Measurements from ENCODE around the gene TRIM46. TPM values are rescaled to one million over a fixed set of nuclear protein-coding genes. Genes with fewer than 3 reads are reported as not detected.

Gene TRIM46
- polyA plus RNA-seq, 2 of the 4 experiments (the other 2 are of a cell fraction), result 1.1 to 2.8 TPM

- no peaks in the 10 kb centered on the region for H3K9me3 ChIP-seq
- 80% methylated on average over 5 of the region's 6 CpGs for WGBS (ENCODE audit: missing lambda C conversion rate)
- no peak for FAIRE-seq
- no peak overlapping the region for H3K4me2 ChIP-seq
- CTCF ChIA-PET, result interaction anchor here (1.0 to 5.6 kb wide), 5 partner anchors 8 to 21 kb away, joined by 5 to 51 read pairs (median 10); partner anchors contain the start of genes KRTCAP2 and TRIM46
- DNase-seq (ENCODE audit: low read depth in 1 of 2, low spot score in 1 of 2), result no peak
- no peak overlapping the region for H3K4me3 ChIP-seq
- no peak; a peak in 1 of 6 replicates for ATAC-seq
- 0 out of 3 replicates have a peak, but pooled peaks cover 4% of the 10 kb centered on the region for H3K4me1 ChIP-seq
- no peak for TF ChIP-seq JUN (IDR thresholded peaks at IDR 0.05)
- no peak for TF ChIP-seq CHD4 (IDR thresholded peaks at IDR 0.05; ENCODE audit: borderline replicate concordance)
- TF ChIP-seq HOXA7 (CRISPR knock-in tag; IDR thresholded peaks at IDR 0.05), result no peak
- no peak for TF ChIP-seq SMC3 (IDR thresholded peaks at IDR 0.05)
- TF ChIP-seq CBX2 (IDR thresholded peaks at IDR 0.05; ENCODE audit: borderline replicate concordance, low read depth), result no peak
- no peak for TF ChIP-seq MAZ (IDR thresholded peaks at IDR 0.05; ENCODE audit: borderline replicate concordance, low read depth, low read length)
- TF ChIP-seq, protein P1, sequence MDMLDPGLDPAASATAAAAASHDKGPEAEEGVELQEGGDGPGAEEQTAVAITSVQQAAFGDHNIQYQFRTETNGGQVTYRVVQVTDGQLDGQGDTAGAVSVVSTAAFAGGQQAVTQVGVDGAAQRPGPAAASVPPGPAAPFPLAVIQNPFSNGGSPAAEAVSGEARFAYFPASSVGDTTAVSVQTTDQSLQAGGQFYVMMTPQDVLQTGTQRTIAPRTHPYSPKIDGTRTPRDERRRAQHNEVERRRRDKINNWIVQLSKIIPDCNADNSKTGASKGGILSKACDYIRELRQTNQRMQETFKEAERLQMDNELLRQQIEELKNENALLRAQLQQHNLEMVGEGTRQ (IDR thresholded peaks at IDR 0.05), result no peak
- TF ChIP-seq RAD21 (conservative IDR thresholded peaks at IDR 0.05 in 1 of 2, IDR thresholded peaks at IDR 0.05 in 1 of 2), result no peak
- TF ChIP-seq HEYL (CRISPR knock-in tag; IDR thresholded peaks at IDR 0.05), result no peak
- TF ChIP-seq HOXB13 (CRISPR knock-in tag; IDR thresholded peaks at IDR 0.05; ENCODE audit: low read depth), result no peak
- TF ChIP-seq ZC3H11A (IDR thresholded peaks at IDR 0.05), result no peak
- TF ChIP-seq FOSB (CRISPR knock-in tag; IDR thresholded peaks at IDR 0.05), result no peak
- TF ChIP-seq CEBPB (IDR thresholded peaks at IDR 0.05), result no peak
- no peak for TF ChIP-seq HDAC2 (IDR thresholded peaks at IDR 0.05)
- TF ChIP-seq RFX5 (IDR thresholded peaks at IDR 0.05), result no peak
- TF ChIP-seq, protein P2, sequence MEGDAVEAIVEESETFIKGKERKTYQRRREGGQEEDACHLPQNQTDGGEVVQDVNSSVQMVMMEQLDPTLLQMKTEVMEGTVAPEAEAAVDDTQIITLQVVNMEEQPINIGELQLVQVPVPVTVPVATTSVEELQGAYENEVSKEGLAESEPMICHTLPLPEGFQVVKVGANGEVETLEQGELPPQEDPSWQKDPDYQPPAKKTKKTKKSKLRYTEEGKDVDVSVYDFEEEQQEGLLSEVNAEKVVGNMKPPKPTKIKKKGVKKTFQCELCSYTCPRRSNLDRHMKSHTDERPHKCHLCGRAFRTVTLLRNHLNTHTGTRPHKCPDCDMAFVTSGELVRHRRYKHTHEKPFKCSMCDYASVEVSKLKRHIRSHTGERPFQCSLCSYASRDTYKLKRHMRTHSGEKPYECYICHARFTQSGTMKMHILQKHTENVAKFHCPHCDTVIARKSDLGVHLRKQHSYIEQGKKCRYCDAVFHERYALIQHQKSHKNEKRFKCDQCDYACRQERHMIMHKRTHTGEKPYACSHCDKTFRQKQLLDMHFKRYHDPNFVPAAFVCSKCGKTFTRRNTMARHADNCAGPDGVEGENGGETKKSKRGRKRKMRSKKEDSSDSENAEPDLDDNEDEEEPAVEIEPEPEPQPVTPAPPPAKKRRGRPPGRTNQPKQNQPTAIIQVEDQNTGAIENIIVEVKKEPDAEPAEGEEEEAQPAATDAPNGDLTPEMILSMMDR (IDR thresholded peaks at IDR 0.05), result no peak
- TF ChIP-seq EP300 (IDR thresholded peaks at IDR 0.05), result no peak
- TF ChIP-seq ESRRA (IDR thresholded peaks at IDR 0.05; ENCODE audit: borderline replicate concordance, low read length), result no peak
- TF ChIP-seq PHF8 (IDR thresholded peaks at IDR 0.05; ENCODE audit: borderline replicate concordance, low read depth), result no peak
- no peak overlapping the region for H3K27ac ChIP-seq
- POLR2A ChIA-PET, result interaction anchor here (2.4 kb wide), 1 partner anchor 8 kb away, joined by 11 read pairs; no protein-coding TSS in a partner anchor
These were observed 12.1 kb downstream of the TRIM46 start for GRCh38 chr1:155185783-155186066.

- ChIA-PET CTCF (interaction anchor here (1.0 to 5.6 kb wide), 5 partner anchors 9 to 21 kb away, joined by 4 to 51 read pairs (median 8); partner anchors contain the start of genes KRTCAP2 and TRIM46), POLR2A (no interaction called here)
- Histone ChIP-seq H3K9me3 (no peaks in the 10 kb centered on the region), H3K4me3 (no peak overlapping the region), H3K4me2 (no peak overlapping the region), H3K27ac (no peak overlapping the region), H3K4me1 (0 out of 3 replicates have a peak, but pooled peaks cover 4% of the 10 kb centered on the region)
- FAIRE-seq (no peak), DNase-seq (ENCODE audit: low read depth in 1 of 2, low spot score in 1 of 2) (no peak), ATAC-seq (peak; percentile 6 to 15; a peak in 3 of 6 replicates)
- WGBS (ENCODE audit: missing lambda C conversion rate), result 63% methylated on average over 8 of the region's 8 CpGs
- TF ChIP-seq ZC3H11A (IDR thresholded peaks at IDR 0.05) (no peak), PHF8 (IDR thresholded peaks at IDR 0.05; ENCODE audit: borderline replicate concordance, low read depth) (no peak), E2F6 (IDR thresholded peaks at IDR 0.05; ENCODE audit: borderline replicate concordance, low read depth) (no peak), MAFK (IDR thresholded peaks at IDR 0.05; ENCODE audit: partially characterized antibody) (no peak), FOXS1 (CRISPR knock-in tag; IDR thresholded peaks at IDR 0.05) (no peak), HES2 (IDR thresholded peaks at IDR 0.05) (no peak), HMGXB4 (CRISPR knock-in tag; IDR thresholded peaks at IDR 0.05; ENCODE audit: borderline replicate concordance) (no peak), RCOR1 (IDR thresholded peaks at IDR 0.05; ENCODE audit: low read depth, low read length) (no peak)
- TF ChIP-seq, protein P1 (IDR thresholded peaks at IDR 0.05), result no peak
- TF ChIP-seq, protein P2 (IDR thresholded peaks at IDR 0.05), result no peak
- TF ChIP-seq, protein P3, sequence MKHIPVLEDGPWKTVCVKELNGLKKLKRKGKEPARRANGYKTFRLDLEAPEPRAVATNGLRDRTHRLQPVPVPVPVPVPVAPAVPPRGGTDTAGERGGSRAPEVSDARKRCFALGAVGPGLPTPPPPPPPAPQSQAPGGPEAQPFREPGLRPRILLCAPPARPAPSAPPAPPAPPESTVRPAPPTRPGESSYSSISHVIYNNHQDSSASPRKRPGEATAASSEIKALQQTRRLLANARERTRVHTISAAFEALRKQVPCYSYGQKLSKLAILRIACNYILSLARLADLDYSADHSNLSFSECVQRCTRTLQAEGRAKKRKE (CRISPR knock-in tag; IDR thresholded peaks at IDR 0.05; ENCODE audit: low read depth), result no peak
These were observed 12.6 kb downstream of the TRIM46 start for GRCh38 chr1:155186067-155186793.
